Dermis blood vessel endothelial cell (primary cell): ENCODE results near the gene UBE2E3. TPM values are rescaled to one million over a fixed set of nuclear protein-coding genes. Genes with fewer than 3 reads are reported as not detected.

Source experiments
- DNase-seq: peaks from one replicate; pipeline ENCODE4 v3.0.0; 2010
- total RNA-seq: library from RNA; depleted of rRNA; stranded (reverse); fragments of >200 nt; gene quantifications from 2 replicates; pipeline ENCODE4 v1.2.3, GENCODE V29; 2014

The UBE2E3 gene
- total RNA-seq, 1 donor from 2014 or later, result 51.9 TPM

DNA sequence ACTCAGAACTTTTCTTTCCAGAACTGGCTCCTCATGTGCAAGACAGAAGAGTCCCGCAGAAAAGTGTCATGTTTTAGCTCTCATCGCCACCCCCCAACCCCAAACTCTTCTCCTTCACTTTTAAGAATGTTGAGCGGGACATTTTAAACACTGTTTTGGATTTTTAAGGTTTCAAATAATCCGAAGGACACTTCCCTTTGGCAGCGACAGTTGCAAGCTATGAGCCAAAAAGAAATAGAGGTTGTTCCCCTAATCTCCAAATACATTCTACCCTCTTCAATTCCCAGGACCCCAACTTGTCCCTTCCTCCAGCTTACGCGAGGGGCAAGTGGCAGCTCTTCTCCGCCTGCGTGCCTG lies 678 bp upstream of the UBE2E3 start:
- no peak for DNase-seq

DNA sequence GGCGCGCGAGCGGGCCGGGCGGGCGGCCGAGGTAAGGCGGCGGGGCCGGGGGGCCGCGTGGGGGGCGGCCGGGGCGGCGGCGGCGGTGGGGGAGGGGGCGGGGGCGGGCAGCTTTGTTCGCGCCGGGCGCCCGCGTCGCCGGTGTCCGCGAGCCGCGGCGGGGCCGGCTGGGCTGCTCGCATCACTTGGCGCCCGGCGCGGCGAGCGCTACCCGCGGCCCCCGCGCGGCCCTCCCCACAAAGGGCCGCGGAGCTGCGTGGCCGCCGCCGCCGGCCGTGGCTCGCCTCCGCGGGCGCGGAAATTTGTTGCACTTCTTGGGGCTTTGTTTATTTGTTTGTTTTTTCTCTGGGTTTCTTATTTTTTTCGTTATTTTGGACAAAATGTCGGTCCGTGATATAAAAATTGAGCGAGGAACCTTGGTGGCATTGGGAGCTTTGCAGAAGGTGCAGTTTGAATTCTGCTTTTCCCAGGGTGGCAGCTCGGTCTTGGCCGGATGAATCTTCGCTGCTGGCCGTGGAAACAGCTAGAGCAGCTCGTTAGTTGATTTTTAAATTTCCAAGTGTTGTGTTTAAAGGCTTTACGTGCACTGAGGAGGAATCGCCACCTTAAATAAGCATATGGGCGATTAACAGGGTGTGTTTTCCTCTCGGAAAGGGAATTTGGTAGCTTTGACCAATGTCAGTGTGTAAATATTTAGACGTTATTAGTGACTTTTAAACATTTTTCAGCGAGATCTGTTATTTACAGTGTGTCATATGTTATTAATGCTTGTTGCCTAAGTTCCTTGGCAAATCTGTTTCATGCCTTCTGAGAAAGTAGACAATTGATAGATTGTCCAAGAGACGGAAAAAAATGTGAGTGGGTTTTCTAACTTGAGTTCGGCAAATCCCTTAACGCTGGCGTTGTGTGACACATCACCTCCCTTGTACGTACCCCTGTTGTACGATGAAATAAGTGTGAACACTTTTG lies 822 bp downstream of the UBE2E3 start:
- peak; percentile 56 for DNase-seq

DNA sequence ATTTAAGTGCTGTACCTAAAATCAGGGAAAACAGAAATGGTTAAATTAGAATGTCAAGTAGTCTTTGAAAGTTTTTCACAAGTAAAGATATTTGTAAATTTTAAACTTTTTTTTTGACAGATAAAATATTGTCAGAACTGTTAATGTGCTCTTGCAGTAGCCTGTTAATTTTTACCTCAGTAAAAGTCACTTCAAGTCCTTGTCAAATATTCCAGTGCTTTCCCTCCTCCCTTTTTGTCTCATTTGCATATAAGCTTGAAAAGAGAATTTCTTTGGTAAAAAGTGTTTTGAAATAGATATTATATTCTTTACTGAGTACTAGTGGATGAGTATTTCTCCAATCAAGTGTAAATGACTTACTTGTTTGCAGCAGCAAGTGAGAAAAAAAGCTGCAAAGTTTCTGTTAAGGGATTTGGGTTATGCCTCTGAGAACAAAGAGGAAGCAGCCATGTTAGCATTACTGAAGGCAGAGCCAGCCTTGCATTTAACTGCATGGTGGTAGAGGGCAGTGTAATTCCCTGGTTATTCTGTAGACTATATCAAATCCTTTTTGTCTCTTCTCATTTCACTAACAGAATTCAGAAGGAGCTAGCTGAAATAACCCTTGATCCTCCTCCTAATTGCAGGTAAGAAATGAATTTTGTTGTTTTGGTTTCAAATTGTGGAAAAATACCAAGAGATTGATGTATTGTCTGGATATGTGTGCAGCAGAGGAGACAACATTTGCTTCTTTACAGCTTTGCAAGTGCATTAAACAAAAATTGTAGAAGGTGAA lies 3.2 kb downstream of the UBE2E3 start:
- DNase-seq, result peak; percentile 73

DNA sequence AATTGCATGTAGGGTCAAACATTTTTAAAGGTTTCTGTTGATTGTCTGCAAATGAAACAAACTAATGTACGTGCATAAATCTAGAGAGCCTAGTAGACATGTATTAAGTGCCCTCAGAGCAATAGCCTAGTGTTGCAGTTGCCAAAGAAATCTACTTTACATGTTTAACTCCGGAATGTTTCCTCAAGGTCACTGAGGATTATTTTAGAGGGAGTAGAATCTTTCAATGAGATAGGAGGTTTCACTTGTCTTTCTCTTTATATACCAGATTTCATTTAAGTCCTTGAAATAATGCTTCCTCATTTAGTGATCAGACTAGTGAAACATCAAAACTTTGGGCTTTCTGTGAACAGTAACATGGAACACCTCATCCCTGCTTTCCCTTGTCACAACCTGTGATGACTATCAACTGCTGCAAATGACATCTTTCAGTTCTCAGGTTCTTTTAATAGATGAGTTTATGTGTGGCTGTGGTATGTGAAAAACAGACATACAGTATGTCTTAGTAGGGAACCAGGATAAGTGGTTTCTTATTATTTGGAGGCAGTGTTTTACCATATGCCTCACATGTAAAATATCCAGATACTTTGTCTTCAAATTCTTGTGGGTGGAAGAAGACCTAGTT lies 5.5 kb downstream of the UBE2E3 start:
- DNase-seq, result no peak

DNA sequence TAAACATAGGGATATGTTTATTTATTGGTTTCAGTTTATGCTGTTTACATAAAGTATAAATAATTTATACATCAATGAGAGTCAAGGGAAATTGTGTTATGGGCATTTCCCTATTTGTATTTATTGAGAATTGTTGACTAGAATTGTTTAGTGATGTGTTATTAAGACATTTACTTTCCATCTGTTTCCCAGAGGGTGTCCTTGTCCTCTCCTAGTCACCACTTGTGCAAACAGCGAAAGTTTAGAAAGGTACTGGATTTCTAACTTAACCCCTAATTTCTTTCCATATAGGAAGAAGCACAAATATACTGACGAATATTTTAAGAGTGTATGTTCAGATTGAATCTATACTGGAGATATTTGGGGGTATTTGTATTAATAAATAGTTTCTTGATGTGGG lies 6.7 kb downstream of the UBE2E3 start:
- no peak for DNase-seq

DNA sequence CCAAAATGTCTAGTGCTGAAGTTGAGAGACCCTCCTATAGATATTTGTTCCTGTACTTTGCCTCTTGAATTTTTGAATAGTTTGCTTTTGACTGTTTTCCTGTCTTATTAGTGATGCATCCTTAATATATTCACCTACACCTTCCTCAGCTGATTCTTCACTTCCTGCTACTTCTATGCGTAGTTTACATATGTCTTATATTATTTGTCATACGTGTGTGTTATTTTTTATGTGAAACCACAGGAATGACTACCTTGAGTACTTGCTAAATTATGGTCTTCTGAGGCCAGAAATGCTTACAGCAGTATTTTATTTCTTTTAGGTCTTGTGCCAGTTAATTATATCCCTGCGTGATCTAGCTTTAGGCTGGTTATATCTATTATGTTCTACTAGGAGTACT lies 9.9 kb downstream of the UBE2E3 start:
- no peak for DNase-seq

DNA sequence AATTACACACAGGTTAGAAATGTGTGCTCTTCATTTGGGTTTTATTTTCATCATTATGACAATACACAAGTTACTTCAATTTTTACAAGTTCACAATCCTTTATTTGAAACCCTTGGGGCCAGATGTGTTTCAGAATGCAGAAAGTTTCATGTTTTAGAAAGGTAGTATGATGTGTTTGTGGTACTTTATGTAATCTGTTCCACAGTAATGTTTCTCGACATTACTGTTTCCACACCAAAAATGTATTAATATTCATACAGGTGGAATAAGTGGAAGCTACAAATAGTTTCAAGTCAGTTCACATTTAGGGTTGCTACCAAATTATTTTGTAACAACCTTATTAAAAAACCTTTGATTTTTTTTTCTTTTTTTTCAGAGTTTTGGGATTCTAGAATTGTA lies 10.4 kb downstream of the UBE2E3 start:
- DNase-seq, result no peak

DNA sequence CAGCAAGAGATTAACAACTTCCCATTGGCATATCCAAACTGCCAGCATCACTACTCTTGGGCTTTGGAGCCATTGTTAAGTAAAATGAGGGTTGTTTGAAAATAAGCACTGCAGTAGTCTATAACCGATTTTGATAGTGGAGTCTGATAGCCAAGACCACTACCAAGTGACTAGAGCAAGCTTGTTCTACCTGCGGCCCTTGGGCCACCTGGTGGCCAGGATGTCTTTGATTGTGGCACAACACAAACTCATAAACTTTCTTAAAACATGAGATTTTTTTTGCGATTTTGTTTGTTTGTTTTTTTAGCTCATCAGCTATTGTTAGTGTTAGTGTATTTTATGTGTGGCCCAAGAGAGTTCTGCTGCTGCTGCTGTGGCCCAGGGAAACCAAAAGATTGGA lies 11.0 kb downstream of the UBE2E3 start:
- DNase-seq, result no peak

DNA sequence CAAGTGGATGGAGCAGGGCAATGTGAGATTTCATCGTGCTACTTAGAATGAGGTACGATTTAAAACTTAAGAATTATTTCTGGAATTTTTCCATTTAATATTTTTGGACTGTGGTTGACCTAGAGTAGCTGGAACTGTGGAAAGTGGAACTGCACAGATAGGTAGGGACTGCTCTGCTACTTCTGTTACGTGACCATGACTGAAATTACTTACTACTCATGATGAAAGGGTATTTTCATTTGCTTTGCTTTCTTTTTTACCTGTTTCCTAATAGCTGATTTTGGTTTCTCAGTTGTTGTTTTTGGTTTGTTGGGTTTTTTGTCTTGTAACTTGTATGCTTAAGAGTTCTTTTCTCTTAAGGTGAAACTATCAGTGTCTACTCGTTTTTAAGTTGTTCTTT lies 11.4 kb downstream of the UBE2E3 start:
- no peak for DNase-seq

DNA sequence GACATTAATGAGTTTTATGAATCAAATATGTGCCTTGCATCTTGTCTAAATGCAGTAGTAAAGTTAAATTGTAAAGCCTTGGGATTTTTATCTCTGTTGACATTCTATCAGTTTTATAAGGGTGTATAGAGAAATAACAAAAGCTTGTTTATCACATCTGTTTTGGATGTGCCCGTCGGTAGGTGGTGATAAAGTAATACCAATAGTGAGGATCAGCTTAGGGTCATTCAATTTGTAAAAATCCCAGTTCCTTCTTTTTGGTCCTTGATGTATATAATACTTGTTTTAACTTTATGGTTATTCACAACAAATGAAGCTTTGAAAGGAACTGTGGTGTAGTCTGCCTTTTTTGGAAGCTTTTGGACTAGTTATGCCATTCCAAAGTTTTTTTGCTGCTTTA lies 12.6 kb downstream of the UBE2E3 start:
- DNase-seq, result no peak

DNA sequence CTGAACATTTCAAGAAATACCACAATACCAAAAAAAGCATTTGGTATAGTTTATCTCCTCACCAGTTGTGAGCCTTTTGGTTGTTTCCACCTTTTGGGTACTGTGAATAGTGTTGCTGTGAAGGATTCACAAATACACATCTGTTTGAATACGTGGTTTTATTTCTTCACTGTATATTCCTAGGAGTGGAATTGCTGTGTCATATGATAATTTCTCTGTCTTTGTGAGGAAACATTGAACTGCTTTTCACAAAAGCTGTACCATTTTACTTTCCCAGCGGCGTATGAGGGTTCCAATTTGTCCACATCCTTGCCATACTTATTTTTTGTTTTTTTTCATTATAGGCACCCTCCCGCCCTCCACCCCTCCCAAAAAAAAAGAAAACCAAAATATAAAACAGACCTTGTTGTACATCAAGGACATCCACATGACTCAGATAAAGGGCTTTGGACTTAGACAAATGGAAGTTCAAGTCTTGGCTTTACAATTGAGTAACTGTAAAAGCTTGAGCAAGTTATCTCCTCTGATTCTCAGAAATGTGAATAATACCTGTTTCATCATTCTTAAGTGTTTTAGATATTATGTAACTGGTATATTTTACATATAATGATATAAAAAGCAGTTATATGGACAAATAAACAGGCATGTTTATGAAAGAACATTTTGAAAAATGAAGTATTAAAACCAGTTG lies 19.0 kb downstream of the UBE2E3 start:
- DNase-seq, result no peak

DNA sequence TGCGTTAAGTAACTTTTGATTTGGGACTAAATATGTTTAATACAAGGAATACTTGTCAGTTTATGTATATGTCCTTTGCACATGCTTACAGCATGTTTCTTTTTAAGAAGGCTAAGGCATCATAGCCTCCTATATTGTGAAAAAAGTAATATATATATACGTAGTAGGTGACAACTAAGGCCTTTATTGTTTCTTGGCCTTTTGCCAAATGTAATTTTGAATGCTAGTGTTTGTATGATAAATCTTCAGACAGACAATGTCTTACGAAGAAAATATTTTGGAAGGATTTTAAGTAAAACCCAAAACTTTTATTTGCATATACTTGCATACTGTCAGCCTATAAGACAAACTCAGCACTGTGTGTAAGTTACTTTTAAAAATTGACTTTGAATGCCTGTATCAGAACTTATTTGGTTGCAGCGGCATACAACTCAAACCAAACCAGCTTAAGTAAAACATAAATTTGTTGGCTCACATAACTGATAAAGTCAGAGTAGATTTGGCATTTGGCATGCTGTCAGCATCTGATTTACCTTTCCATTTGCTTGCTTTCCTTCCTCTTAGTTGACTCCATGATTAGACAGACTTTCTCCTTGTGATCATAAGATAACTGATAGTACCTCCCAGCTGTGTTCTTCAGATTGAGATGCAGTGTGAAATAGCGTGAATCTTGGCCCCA lies 24.4 kb downstream of the UBE2E3 start:
- DNase-seq, result no peak

DNA sequence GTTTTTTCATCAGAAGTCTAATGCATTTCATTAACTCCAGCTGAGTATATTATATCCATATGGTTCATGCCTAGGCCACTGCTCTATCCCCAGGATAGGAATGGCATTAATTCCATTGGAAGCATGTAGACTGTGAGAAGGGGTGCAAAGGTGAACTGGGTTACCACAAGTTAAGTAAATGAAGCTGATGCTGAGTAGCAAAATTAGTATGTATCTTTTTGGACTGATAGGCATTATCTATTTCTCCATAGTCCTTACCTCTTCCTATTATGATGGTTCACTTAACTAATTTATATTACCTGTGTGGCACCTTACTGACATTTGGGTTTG lies 24.9 kb downstream of the UBE2E3 start:
- no peak for DNase-seq

DNA sequence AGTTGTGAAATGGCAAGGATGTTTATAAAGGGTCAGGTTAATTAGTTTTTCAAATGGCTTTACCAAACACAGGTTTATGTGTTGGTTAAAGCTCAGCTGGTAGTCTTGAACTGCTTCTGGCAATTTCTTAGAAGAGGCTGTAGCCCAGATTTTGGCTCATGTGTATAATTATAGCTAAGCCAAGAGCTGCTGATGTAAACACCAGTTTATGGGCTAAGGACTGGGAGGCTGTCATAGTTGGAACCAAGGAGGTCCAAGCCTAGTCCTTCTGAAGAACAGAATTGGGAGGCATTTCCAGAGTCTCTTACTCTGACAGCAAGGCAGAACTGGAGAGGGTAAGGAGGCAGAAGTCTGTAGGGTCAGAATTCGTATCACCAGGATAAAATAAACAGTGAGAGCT lies 25.4 kb downstream of the UBE2E3 start:
- DNase-seq, result no peak

DNA sequence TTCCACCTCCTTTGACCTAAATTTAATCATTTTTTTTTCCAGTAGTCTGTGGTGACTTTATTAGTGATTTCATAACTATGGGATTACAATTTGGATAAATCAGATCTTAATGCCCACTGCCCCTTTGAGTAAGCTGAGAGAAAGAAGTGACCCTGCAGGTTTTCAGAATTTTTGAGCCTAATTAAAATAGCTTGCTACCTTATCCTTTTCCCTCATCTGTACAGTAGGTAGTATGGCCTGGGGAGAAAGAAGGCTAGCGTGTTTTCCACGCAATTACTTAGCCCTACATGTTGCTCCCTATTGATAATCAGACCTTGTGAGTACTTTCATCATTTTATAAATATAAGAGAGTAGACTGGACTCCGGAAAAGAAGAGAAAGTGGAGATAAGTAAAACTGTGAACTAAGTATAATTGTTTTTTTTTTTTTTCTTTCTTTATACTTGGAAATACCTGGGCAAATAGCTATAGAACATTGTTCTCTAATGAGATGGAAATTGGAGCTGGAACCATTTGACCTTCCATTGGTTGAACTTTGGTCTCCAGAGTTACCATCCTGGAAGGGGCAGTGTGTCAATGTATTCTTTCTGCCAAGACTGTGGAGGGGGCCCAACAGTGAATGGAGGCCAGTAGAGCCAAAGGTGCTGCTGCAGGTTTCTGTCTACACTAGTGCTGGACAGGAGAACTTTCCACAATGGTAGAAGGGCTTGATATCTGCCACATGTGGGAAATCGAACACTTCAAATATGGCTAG lies 26.9 kb downstream of the UBE2E3 start:
- no peak for DNase-seq

DNA sequence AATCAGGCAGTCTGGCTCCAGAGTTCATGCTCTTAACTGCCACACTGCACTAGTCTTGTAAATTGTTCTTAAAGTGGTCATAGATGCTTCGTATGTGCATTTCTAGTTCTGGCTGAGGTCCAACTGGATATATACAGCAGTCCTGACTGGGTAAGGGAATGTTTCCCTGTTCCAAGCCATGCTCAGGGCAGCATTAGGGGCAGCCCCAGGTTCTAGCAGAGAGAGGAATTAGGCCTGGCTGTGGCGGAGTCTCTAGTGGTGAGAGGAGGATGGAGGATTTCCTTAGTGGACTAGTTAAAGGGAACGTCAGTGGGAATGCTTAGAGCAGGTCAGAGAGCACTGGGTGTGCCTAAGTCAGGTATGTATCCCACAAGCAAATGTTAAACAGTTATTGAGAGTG lies 28.0 kb downstream of the UBE2E3 start:
- DNase-seq, result no peak

DNA sequence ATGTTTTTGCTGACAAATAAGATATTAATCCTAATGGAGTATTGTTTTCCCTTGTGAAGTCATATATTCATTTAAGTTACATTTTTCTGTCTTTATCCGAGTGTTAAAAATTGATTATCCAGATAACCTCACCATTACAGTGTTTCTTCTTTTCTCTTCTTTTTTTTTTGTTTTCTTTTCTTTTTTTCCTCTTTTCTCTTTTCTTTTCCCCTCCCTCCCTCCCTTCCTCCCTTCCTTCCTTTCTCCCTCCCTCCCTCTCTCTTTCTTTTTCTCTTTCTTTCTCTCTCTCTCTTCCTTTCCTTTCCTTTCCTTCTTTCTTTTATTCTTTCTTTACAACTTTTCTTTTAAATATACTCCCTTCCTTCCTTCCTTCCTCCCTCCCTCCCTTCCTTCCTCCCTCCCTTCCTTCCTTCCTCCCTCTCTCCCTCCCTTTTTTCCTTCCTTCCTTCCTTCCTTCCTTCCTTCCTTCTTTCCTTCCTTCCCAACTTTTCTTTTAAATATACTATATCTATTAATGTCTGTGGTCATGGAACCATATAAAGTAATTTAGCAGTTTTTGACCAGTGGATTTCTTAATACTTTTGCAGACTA lies 40.9 kb downstream of the UBE2E3 start:
- DNase-seq, result no peak

DNA sequence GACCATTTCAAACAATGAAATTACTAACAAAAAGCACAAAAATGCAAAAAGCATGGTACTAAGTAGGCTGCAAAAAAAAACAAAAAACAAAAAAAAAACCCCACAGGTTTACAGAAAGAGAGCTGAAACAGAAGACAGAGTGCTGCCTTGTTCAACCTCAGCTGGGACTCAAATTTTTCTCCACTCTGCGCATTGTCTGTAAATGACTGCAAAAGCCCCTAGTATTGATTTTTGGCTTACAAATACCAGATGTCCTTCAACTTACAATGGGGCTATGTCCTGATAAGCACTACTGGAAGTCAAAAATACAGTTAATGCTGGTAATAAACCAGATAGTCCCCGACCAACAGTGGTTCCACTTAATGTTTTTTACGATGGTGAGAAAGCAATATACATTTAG lies 42.2 kb downstream of the UBE2E3 start:
- no peak for DNase-seq

DNA sequence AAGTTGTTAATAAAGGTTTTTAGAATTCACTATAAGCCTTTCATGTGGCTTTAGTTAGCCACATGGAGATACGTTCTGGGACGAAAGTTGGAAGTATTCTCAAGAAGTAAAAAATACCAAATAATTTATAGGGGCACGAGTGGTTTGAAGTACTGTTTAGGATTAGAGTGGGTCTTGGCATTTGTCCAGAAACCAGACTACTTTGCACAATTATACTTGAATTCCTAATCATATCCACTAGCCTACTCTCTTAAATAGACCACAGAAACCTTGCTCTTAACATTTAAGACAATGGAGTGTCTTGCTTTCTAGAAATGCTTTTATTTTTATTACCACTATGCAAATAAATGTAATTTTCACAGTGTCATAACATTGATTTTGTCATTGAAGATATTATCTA lies 44.6 kb downstream of the UBE2E3 start:
- DNase-seq, result no peak

DNA sequence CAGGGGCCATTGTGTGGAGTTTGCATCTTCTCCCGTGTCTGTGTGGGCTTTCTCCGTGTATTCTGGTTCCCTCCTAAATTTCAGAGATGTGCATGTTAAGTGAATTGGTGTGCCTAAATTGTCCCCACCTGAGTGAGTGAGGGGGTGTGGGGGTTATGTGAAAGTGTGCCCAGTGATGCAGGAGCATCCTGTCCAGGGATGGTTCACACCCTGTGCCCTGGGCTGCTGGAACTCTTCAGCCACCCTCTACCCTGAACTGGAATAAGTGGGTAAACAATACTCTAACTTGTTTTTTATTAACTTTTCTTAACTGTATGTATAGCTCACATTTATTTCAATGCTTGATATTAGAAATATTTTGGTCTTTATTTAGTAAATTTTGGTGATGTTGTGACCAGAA lies 56.0 kb downstream of the UBE2E3 start:
- DNase-seq, result no peak

DNA sequence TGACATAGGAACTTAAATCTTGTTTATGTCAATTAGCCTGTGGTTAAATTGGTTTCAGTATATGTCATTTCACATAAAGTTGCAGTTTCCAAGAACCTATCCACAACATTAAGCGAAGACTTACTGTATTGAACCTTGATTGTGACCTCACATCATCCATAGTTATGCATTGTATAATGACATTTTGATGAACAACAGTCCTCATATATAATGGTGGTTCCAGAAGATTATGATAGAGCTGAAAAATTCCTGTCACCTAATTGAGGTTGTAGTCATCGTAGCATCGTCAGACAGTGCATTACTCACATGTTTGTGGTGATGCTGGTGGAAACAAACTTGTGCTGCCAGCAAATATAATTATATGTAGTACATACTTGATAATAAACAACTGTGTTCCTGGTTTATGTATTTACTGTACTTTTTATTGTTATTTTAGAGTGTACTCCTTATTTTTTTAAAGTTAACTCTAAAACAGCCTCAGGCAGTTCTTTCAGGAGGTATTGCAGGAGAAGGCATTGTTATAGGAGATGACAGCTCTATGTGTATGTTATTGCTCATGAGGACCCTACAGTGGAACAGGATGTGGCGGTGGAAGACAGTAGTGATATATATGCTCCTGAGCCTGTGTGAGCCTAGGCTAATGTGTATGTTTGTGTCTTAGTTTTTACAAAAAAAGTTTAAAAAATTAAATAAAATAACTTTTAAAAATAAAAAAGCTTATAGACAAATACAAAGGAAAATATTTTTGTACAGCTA lies 56.6 kb downstream of the UBE2E3 start:
- DNase-seq, result peak; percentile 15
